Renal cortical epithelial cell (primary cell): ENCODE data around the gene SUPT20HL1. TPM values are rescaled to one million over a fixed set of nuclear protein-coding genes. Genes with fewer than 3 reads are reported as not detected.

Source experiments
- DNase-seq: peaks from one replicate; pipeline ENCODE4 v3.0.0-alpha.2; 2011; ENCODE audit warnings: low read depth
- total RNA-seq: library from RNA; depleted of rRNA; stranded (reverse); fragments of >200 nt; gene quantifications from 2 replicates; pipeline ENCODE4 v1.2.3, GENCODE V29; 2014

SUPT20HL1 gene
- total RNA-seq, 1 donor from 2014 or later: not detected

- DNase-seq: peak; percentile 53
Observed at GRCh38 chrX:24396236-24396930, 35.9 kb downstream of the SUPT20HL1 start.

GRCh38 chrX:24396931-24397279 is 36.5 kb downstream of the SUPT20HL1 start:
- DNase-seq: no peak

GRCh38 chrX:24398766-24399165 is 38.3 kb downstream of the SUPT20HL1 start:
- no peak for DNase-seq

GRCh38 chrX:24399550-24399949 is 39.1 kb downstream of the SUPT20HL1 start:
- DNase-seq: no peak

- DNase-seq: no peak
Observed at GRCh38 chrX:24405959-24406358, 45.5 kb downstream of the SUPT20HL1 start.

Other genes starting within 250 kb of the SUPT20HL1 start
- gene ZFX, start 210.9 kb upstream of the SUPT20HL1 start, total RNA-seq: 38.2 and 121 TPM in 2 replicates
- not detected in 2 replicates for gene SUPT20HL2, start 46.6 kb upstream of the SUPT20HL1 start, total RNA-seq
- 11.6 and 20.4 TPM in 2 replicates for gene PDK3, start 104.6 kb downstream of the SUPT20HL1 start, total RNA-seq